ENCODE data around the gene LRRK1.

The LRRK1 gene

DNA sequence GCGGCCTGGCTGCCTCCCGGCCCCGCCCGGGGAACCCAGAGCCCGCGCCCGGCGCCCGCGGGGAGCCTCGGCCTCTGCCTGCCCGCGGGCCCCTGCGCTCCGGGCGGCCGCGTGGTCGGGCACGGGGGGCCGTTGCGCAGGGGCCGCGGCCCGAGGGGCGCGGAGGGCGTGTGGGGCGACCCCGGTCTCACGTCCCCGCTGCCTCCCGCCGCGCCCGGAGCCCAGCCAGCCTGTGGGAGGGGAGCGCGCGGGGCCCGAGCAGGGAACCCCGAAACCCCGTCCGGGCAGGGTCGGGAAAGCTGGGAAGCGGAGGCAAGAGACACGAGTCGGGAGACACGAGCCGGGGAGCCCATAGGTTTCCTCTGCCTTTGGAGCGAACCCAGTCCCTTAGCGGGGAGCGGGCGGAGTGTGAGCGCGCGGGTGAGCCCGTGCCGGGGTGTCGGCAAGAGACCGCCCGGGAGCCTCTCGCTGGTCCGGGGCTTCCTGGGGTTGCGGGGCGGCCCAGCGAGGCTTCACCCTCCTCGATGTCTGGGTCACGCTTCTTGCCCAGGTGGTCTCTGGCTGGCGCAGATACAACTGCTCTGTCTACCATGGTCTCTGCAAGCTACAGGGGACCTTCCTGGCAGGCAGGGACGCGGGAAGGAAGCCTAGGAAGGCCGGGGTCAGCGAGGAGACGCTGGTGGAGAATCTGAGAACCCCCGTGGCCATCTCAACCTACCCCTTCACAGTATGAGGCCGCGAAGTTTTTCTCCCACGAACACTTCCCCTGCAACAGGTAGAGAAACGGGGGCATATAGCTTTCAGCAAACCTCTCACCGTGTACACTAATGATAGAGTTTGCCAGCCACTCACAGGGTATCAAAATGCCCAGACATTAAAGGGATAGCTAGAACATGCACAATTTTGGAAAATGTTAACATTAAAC, 586 bp downstream of the LRRK1 start:
- DNase-seq (ENCODE audit: insufficient read length, low spot score) (no peak), FAIRE-seq (no peak)
- no peak for TF ChIP-seq PAX5 (IDR thresholded peaks at IDR 0.05; ENCODE audit: insufficient read depth, low read length, severe bottlenecking)
- no peak for TF ChIP-seq POU2F2 (IDR thresholded peaks at IDR 0.05; ENCODE audit: low read depth, low read length)
- TF ChIP-seq POLR2AphosphoS5 (IDR thresholded peaks at IDR 0.05; ENCODE audit: low read depth, low read length) = no peak
- TF ChIP-seq TAF1 (IDR thresholded peaks at IDR 0.05; ENCODE audit: low read depth, low read length) = no peak
- no peak for TF ChIP-seq SPI1 (IDR thresholded peaks at IDR 0.05; ENCODE audit: low read depth, low read length)
- no peak for TF ChIP-seq POLR2A (IDR thresholded peaks at IDR 0.05; ENCODE audit: low read depth, low read length)

- DNase-seq (ENCODE audit: insufficient read length, low spot score) = no peak
- TF ChIP-seq POU2F2 (IDR thresholded peaks at IDR 0.05; ENCODE audit: low read depth, low read length) = 0 out of 2 replicates have a peak, but pooled peaks have one; percentile 22
- no peak for TF ChIP-seq PAX5 (IDR thresholded peaks at IDR 0.05; ENCODE audit: insufficient read depth, low read length, severe bottlenecking)
- peak; percentile 71 for TF ChIP-seq SPI1 (IDR thresholded peaks at IDR 0.05; ENCODE audit: low read depth, low read length)
- peak; percentile 33; the same call in 1 of the 2 replicates for TF ChIP-seq POLR2A (IDR thresholded peaks at IDR 0.05; ENCODE audit: low read depth, low read length)
- no peak for TF ChIP-seq TAF1 (IDR thresholded peaks at IDR 0.05; ENCODE audit: low read depth, low read length)
- no peak for TF ChIP-seq POLR2AphosphoS5 (IDR thresholded peaks at IDR 0.05; ENCODE audit: low read depth, low read length)
- FAIRE-seq = no peak
These were observed 1.5 kb downstream of the LRRK1 start for GRCh38 chr15:100920516-100921135.

DNA sequence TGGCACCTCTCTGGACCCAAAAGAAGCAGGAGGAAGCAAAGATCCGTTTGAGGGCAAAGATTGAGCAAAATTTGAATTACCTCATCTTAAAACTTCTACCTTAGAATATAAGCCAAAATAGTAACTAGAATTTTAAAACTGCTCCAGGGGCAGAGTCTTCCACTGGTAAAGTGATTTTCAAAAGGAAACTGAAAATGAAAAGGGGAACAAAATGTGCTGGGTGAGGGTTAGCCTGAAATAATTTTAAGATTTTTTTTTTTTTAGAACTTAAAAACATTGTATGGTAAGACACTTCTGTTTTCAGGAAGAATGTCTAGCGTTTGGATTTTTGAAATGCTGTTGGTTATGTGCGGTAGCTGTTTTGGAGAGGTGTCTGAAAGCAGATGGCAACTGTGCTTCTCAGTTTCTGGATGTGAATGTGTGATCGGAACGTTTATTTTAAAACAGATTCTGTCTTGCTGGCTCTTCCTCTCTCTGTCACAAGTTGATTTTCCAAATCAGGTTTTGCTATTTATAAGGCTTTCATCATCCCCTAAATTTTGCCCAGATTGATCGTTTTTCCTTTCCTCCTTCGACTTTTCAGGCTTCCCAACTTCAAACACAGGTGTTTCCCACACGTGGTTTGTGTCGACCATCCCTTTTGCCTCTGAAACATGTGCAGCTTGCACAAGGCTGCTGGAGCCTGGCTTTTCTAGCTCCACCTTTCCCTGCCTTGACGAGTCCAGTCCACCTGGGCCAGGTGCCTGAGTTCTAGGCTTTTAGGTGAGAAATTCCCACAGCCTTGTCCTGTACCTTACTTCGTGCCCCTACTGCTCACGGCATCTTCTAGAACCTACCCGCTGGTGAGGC, 3.3 kb downstream of the LRRK1 start:
- peak; percentile 47 for FAIRE-seq
- DNase-seq (ENCODE audit: insufficient read length, low spot score) = no peak

GRCh38 chr15:100923076-100923475, 3.9 kb downstream of the LRRK1 start:
- DNase-seq (ENCODE audit: insufficient read length, low spot score) = no peak
- FAIRE-seq = peak; percentile 45

More for the DNA sequence above, 3.3 kb downstream of the LRRK1 start:
- no peak for TF ChIP-seq POLR2A (IDR thresholded peaks at IDR 0.05; ENCODE audit: low read depth, low read length)
- no peak for TF ChIP-seq POLR2AphosphoS5 (IDR thresholded peaks at IDR 0.05; ENCODE audit: low read depth, low read length)
- no peak for TF ChIP-seq SPI1 (IDR thresholded peaks at IDR 0.05; ENCODE audit: low read depth, low read length)
- no peak for TF ChIP-seq PAX5 (IDR thresholded peaks at IDR 0.05; ENCODE audit: insufficient read depth, low read length, severe bottlenecking)
- TF ChIP-seq POU2F2 (IDR thresholded peaks at IDR 0.05; ENCODE audit: low read depth, low read length) = no peak
- no peak for TF ChIP-seq TAF1 (IDR thresholded peaks at IDR 0.05; ENCODE audit: low read depth, low read length)

GRCh38 chr15:100923902-100924301, 4.7 kb downstream of the LRRK1 start:
- FAIRE-seq (peak; percentile 28), DNase-seq (ENCODE audit: insufficient read length, low spot score) (no peak)
- TF ChIP-seq SPI1 (IDR thresholded peaks at IDR 0.05; ENCODE audit: low read depth, low read length) (no peak), POLR2A (IDR thresholded peaks at IDR 0.05; ENCODE audit: low read depth, low read length) (no peak), PAX5 (IDR thresholded peaks at IDR 0.05; ENCODE audit: insufficient read depth, low read length, severe bottlenecking) (no peak), TAF1 (IDR thresholded peaks at IDR 0.05; ENCODE audit: low read depth, low read length) (no peak), POLR2AphosphoS5 (IDR thresholded peaks at IDR 0.05; ENCODE audit: low read depth, low read length) (no peak), POU2F2 (IDR thresholded peaks at IDR 0.05; ENCODE audit: low read depth, low read length) (no peak)

More at GRCh38 chr15:100923076-100923475, 3.9 kb downstream of the LRRK1 start:
- TF ChIP-seq POLR2A (IDR thresholded peaks at IDR 0.05; ENCODE audit: low read depth, low read length) (no peak), TAF1 (IDR thresholded peaks at IDR 0.05; ENCODE audit: low read depth, low read length) (no peak), POLR2AphosphoS5 (IDR thresholded peaks at IDR 0.05; ENCODE audit: low read depth, low read length) (no peak), SPI1 (IDR thresholded peaks at IDR 0.05; ENCODE audit: low read depth, low read length) (no peak), PAX5 (IDR thresholded peaks at IDR 0.05; ENCODE audit: insufficient read depth, low read length, severe bottlenecking) (no peak), POU2F2 (IDR thresholded peaks at IDR 0.05; ENCODE audit: low read depth, low read length) (no peak)

DNA sequence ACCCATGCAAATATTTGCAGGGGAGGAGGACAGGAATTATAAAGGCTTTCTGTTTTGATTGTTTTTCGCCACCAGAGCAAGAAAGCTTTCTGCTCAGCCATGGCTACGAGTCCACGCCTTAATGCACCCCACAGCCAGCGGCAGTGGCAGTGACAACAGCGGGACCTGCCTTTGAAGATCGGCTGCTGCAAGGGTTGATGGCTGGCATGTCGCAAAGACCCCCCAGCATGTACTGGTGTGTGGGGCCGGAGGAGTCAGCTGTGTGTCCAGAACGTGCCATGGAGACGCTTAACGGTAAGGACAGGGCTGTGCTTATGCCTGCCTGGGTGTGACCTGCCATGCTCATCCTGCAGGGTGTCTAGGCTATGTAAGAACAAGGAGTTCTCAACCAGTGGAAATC, 5.3 kb downstream of the LRRK1 start:
- DNase-seq (ENCODE audit: insufficient read length, low spot score) (no peak), FAIRE-seq (no peak)
- TF ChIP-seq POU2F2 (IDR thresholded peaks at IDR 0.05; ENCODE audit: low read depth, low read length) = no peak
- TF ChIP-seq POLR2A (IDR thresholded peaks at IDR 0.05; ENCODE audit: low read depth, low read length) = no peak
- no peak for TF ChIP-seq PAX5 (IDR thresholded peaks at IDR 0.05; ENCODE audit: insufficient read depth, low read length, severe bottlenecking)
- no peak for TF ChIP-seq TAF1 (IDR thresholded peaks at IDR 0.05; ENCODE audit: low read depth, low read length)

DNA sequence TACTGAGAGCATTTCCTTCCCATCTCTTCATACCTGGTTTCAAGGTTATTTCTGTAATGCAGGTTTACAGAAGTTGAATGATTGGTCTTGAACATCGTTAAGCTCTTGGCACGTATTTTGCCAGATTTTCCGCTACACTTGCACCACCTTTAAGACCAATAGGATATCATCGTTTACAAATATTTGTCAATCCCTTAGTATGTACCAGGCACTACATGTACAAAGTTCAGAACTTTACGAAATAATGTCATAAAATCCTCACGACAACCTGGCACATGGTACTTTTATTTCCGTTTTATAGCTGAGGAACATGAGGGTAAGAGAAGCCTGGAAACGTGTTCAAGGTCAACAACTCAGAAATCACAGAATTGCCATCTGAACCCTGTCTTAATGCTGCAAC, 6.3 kb downstream of the LRRK1 start:
- no peak for FAIRE-seq
- no peak for TF ChIP-seq SPI1 (IDR thresholded peaks at IDR 0.05; ENCODE audit: low read depth, low read length)
- TF ChIP-seq POLR2A (IDR thresholded peaks at IDR 0.05; ENCODE audit: low read depth, low read length) = no peak
- TF ChIP-seq PAX5 (IDR thresholded peaks at IDR 0.05; ENCODE audit: insufficient read depth, low read length, severe bottlenecking) = no peak
- TF ChIP-seq POLR2AphosphoS5 (IDR thresholded peaks at IDR 0.05; ENCODE audit: low read depth, low read length) = no peak
- no peak for TF ChIP-seq TAF1 (IDR thresholded peaks at IDR 0.05; ENCODE audit: low read depth, low read length)
- no peak for TF ChIP-seq POU2F2 (IDR thresholded peaks at IDR 0.05; ENCODE audit: low read depth, low read length)
- DNase-seq (ENCODE audit: insufficient read length, low spot score) = no peak

GRCh38 chr15:100926258-100926657, 7.1 kb downstream of the LRRK1 start:
- no peak for DNase-seq (ENCODE audit: insufficient read length, low spot score)
- no peak for FAIRE-seq
- TF ChIP-seq POU2F2 (IDR thresholded peaks at IDR 0.05; ENCODE audit: low read depth, low read length) = no peak
- TF ChIP-seq POLR2AphosphoS5 (IDR thresholded peaks at IDR 0.05; ENCODE audit: low read depth, low read length) = no peak
- TF ChIP-seq TAF1 (IDR thresholded peaks at IDR 0.05; ENCODE audit: low read depth, low read length) = no peak
- no peak for TF ChIP-seq SPI1 (IDR thresholded peaks at IDR 0.05; ENCODE audit: low read depth, low read length)
- no peak for TF ChIP-seq POLR2A (IDR thresholded peaks at IDR 0.05; ENCODE audit: low read depth, low read length)
- no peak for TF ChIP-seq PAX5 (IDR thresholded peaks at IDR 0.05; ENCODE audit: insufficient read depth, low read length, severe bottlenecking)

All from GM12891 (cell line).